Islet precursor cell (in vitro differentiated cells): Measurements from ENCODE around the gene SLC35F1.
"Not testable (repeated sequence)": the region's sequence is repeated elsewhere in the genome, so short reads cannot be mapped to it uniquely, and the experiment has no call there.

Experiments
- DNase-seq: peaks from one replicate; pipeline ENCODE4 v3.0.0-alpha.2; 2018

SLC35F1 gene

GRCh38 chr6:117906958-117907600 is at the start of gene SLC35F1:
TSS of gene SLC35F1 (plus strand) at chr6:117907264.
- peak; percentile 79 for DNase-seq

GRCh38 chr6:117858601-117859000 is 48.5 kb upstream of the SLC35F1 start:
- not testable (repeated sequence) for DNase-seq

GRCh38 chr6:117861545-117861944 is 45.5 kb upstream of the SLC35F1 start:
- no peak for DNase-seq

- no peak for DNase-seq
These were observed 40.5 kb upstream of the SLC35F1 start for GRCh38 chr6:117866561-117866960.

GRCh38 chr6:117870486-117871242 is 36.4 kb upstream of the SLC35F1 start:
- DNase-seq: no peak

- no peak for DNase-seq
These were observed 26.2 kb upstream of the SLC35F1 start for GRCh38 chr6:117880824-117881223.

- no peak for DNase-seq
These were observed 16.9 kb upstream of the SLC35F1 start for GRCh38 chr6:117890172-117890571.

GRCh38 chr6:117906507-117906957 is 532 bp upstream of the SLC35F1 start:
- no peak for DNase-seq

- peak; percentile 74 for DNase-seq
These were observed 659 bp downstream of the SLC35F1 start for GRCh38 chr6:117907601-117908245.

- peak; percentile 64 for DNase-seq
These were observed 1.4 kb downstream of the SLC35F1 start for GRCh38 chr6:117908246-117909068.

GRCh38 chr6:117909638-117910037 is 2.6 kb downstream of the SLC35F1 start:
- DNase-seq: no peak

GRCh38 chr6:117910549-117910948 is 3.5 kb downstream of the SLC35F1 start:
- DNase-seq: no peak

GRCh38 chr6:117911150-117911549 is 4.1 kb downstream of the SLC35F1 start:
- DNase-seq: no peak

- DNase-seq: no peak
These were observed 4.6 kb downstream of the SLC35F1 start for GRCh38 chr6:117911660-117912059.

- no peak for DNase-seq
These were observed 8.8 kb downstream of the SLC35F1 start for GRCh38 chr6:117915846-117916245.

GRCh38 chr6:117916483-117916882 is 9.4 kb downstream of the SLC35F1 start:
- DNase-seq: no peak

- DNase-seq: no peak
These were observed 10.1 kb downstream of the SLC35F1 start for GRCh38 chr6:117917176-117917575.

GRCh38 chr6:117918454-117918853 is 11.4 kb downstream of the SLC35F1 start:
- DNase-seq: no peak

GRCh38 chr6:117919275-117919674 is 12.2 kb downstream of the SLC35F1 start:
- DNase-seq: no peak

GRCh38 chr6:117919775-117920729 is 13.0 kb downstream of the SLC35F1 start:
- DNase-seq: peak; percentile 82

- no peak for DNase-seq
These were observed 17.6 kb downstream of the SLC35F1 start for GRCh38 chr6:117924690-117925089.

GRCh38 chr6:117927866-117928265 is 20.8 kb downstream of the SLC35F1 start:
- DNase-seq: no peak
